Measurements from ENCODE around the gene PDE4DIP. TPM values are rescaled to one million over a fixed set of nuclear protein-coding genes. Genes with fewer than 3 reads are reported as not detected.
"Not testable (repeated sequence)": the region's sequence is repeated elsewhere in the genome, so short reads cannot be mapped to it uniquely, and the experiment has no call there.

The PDE4DIP gene
- total and polyA plus RNA-seq, 3 donors from 2014 or later = 29.8 to 48.7 (median 32.4) TPM

DNA sequence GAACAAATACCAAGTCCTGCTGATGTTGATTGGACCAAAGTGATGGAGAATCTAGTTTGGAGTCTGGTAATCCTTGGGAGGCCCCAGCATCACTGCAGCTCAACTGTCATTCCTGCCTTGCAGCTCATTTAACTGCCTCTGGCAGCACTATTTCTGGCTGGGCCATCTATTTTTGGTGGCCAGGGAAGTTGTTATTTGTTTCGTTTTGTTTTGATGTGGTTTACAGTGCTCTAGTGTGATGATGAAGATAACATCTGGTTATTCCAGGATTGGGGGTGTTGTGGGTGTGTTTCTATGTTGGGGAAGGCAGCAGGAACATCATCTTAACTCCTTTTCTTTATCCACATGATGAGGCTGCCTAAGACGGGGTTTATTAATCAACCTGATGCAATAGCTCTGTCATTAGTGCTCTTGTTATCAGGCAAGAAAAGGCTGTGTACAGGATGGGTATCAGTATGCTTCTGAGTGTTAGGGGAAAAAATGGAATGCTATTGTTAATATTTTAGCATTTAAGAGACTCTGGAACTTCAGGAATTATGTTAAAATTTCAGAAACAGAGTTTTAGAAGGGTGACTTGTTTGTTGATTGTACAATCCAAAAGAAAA is 35.7 kb downstream of the PDE4DIP start:
- no CpG with 5 or more reads among the region's 2 CpGs for WGBS, 2 donors
- H3K4me3 ChIP-seq; DNase-seq; H3K36me3 ChIP-seq (ENCODE audit: low read depth, missing control alignments); H3K9me3 ChIP-seq; H3K27me3 ChIP-seq; intact Hi-C loops (cut with DNase I; ENCODE audit: low total_unique reads); H3K27ac ChIP-seq; H3K4me1 ChIP-seq: not testable (repeated sequence)

DNA sequence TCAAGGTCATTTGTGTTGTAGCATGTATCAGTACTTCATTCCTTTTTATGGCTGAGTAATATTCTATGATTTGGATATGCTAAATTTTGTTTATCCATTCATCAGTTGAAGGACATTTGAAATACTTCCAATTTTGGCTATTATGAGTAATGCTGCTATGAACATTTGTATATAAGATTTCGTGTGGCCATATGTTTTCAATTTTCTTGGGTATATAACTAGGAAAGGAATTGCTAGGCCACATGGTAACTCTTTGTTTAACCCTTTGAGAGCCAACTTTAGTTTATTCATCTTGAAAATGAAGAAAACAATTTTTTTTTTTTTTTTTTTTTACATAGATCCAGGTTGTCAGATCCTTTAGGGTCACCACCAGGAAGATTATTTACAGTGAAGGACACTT is 37.0 kb downstream of the PDE4DIP start:
- not testable (repeated sequence) for H3K4me3 ChIP-seq, DNase-seq

DNA sequence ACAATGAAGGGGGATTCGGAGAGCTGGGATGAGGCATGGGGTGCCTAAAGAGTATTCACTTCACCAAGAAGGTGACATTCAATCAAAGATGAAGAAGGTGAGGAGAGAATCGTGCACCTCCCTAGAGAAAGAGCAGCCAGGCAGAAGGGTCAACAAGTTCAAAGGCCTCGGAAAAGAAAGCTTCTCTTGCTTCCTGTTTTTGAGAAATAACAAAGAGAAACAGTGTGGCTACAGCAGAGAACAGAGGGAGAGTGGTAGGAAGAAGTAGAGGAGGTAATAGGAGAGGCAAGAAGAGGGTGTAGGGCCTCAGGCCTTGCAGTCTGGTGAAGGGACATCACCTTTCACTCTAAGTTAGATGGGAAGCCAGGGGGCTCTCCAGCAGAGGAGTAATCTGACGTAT is 41.0 kb downstream of the PDE4DIP start:
- H3K27me3 ChIP-seq; DNase-seq; H3K4me1 ChIP-seq; intact Hi-C loops (cut with DNase I; ENCODE audit: low total_unique reads); H3K9me3 ChIP-seq; H3K36me3 ChIP-seq (ENCODE audit: low read depth, missing control alignments); H3K4me3 ChIP-seq; H3K27ac ChIP-seq: not testable (repeated sequence)
- WGBS, 2 donors = 25 to 63% methylated on average over 2 to 3 of the region's 4 CpGs

More for the DNA sequence above, 37.0 kb downstream of the PDE4DIP start:
- no CpG with 5 or more reads among the region's 1 CpG for WGBS, 2 donors
- H3K27me3 ChIP-seq; H3K4me1 ChIP-seq; intact Hi-C loops (cut with DNase I; ENCODE audit: low total_unique reads); H3K27ac ChIP-seq; H3K36me3 ChIP-seq (ENCODE audit: low read depth, missing control alignments); H3K9me3 ChIP-seq: not testable (repeated sequence)

DNA sequence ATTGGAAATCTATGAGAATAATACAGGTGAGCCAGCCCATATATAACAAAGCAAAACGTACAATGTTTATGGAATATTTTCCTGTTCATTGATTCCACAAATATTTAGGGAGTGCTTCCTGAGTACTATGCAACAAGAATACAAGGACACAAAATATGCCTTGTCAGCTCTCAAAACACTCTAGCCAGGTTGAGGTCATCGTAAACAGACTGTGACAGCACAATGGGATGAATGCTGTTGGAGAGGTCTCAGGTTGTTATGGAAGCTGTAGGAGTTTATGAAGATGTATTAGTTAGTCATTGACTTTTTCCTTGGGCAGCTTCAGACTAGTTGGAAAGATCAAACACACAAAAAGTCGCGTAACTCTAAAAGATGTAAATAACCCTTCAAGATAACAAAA is 42.1 kb downstream of the PDE4DIP start:
- H3K9me3 ChIP-seq; H3K27ac ChIP-seq; H3K36me3 ChIP-seq (ENCODE audit: low read depth, missing control alignments); DNase-seq; H3K27me3 ChIP-seq; intact Hi-C loops (cut with DNase I; ENCODE audit: low total_unique reads); H3K4me3 ChIP-seq; H3K4me1 ChIP-seq: not testable (repeated sequence)
- no CpG with 5 or more reads among the region's 4 CpGs for WGBS, 2 donors

DNA sequence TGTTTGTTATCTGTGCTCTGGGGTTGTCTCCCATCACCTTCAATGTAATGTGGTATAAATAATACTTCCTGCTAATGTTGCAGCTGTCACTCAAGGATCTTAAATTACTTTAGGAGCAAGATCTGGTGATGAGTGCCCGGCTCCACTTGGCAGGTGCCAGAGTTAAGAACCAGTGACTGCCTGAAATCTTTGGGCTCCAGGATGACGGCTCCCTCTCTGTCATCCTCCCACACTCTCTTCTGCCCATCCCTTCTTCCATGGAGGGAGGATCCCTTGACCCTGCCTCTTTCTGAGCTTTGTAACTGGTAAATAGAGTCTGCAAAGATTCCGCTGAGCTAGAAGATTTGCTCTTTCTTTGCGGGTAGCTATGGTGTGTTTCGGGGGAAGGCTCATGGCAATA is 44.4 kb downstream of the PDE4DIP start:
- H3K27me3 ChIP-seq; H3K36me3 ChIP-seq (ENCODE audit: low read depth, missing control alignments); H3K4me3 ChIP-seq; H3K9me3 ChIP-seq; H3K27ac ChIP-seq; H3K4me1 ChIP-seq; DNase-seq; intact Hi-C loops (cut with DNase I; ENCODE audit: low total_unique reads): not testable (repeated sequence)
- WGBS, 2 donors = no CpG with 5 or more reads among the region's 5 CpGs

DNA sequence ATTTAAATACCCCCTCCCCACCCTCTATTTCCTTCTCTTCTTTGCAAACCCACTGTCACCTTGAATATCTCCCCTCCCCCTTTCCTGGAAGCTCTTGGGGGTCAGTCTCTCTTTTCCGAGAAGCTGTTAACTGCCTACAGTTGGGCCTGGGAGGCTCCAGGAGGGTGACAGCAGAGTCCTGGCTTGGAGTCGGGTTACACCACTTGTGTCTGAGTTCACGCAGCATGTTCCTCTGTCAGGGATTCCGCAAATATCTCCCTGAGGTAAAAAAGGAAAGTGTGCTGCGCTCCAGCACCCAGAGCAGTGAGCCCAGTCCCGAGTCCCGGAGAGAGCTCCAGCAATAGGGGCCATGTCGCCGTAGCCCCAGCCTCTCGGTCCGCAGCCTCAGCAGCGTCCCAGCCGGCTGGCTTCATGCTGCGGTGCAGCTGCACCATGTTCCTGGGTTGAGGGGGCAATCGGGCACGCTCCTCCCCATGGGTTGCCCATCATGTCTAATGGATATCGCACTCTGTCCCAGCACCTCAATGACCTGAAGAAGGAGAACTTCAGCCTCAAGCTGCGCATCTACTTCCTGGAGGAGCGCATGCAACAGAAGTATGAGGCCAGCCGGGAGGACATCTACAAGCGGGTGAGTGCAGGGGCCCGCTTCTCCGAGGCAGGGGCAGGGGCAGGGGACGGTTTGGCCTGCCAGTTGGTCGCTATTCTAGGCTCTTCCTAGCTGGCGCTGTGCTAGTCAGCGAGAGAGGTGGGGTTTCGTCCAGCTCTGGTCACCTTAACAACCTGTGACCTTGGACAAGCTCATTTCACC is 45.2 kb downstream of the PDE4DIP start:
- DNase-seq; H3K36me3 ChIP-seq (ENCODE audit: low read depth, missing control alignments); H3K27ac ChIP-seq; intact Hi-C loops (cut with DNase I; ENCODE audit: low total_unique reads); H3K4me3 ChIP-seq; H3K4me1 ChIP-seq; H3K9me3 ChIP-seq; H3K27me3 ChIP-seq: not testable (repeated sequence)
- no CpG with 5 or more reads among the region's 28 CpGs for WGBS, 2 donors

DNA sequence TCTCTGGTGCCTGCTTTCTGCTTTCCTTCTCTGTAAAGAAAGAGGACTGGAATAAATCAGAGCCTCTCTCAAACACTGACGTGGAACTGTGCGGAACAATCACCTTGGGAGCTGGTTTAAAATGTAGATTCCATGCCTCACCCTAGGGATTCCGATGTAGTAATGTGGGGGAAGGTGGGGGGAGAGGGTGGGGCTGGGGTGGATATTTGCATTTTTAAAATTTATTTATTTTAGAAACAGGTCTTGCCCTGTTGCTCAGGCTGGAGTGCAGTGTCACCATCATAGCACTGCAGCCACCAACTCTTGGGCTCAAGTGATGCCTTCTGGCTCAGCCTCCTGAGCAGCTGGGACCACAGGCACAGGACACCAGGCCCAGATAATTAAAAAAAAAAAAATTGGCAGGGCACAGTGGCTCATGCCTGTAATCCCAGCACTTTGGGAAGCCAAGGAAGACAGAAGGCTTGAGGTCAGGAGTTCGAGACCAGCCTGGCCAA is 45.9 kb downstream of the PDE4DIP start:
- H3K4me3 ChIP-seq; H3K9me3 ChIP-seq; H3K4me1 ChIP-seq; intact Hi-C loops (cut with DNase I; ENCODE audit: low total_unique reads); H3K36me3 ChIP-seq (ENCODE audit: low read depth, missing control alignments); H3K27ac ChIP-seq; DNase-seq; H3K27me3 ChIP-seq: not testable (repeated sequence)
- no CpG with 5 or more reads among the region's 4 CpGs for WGBS, 2 donors

DNA sequence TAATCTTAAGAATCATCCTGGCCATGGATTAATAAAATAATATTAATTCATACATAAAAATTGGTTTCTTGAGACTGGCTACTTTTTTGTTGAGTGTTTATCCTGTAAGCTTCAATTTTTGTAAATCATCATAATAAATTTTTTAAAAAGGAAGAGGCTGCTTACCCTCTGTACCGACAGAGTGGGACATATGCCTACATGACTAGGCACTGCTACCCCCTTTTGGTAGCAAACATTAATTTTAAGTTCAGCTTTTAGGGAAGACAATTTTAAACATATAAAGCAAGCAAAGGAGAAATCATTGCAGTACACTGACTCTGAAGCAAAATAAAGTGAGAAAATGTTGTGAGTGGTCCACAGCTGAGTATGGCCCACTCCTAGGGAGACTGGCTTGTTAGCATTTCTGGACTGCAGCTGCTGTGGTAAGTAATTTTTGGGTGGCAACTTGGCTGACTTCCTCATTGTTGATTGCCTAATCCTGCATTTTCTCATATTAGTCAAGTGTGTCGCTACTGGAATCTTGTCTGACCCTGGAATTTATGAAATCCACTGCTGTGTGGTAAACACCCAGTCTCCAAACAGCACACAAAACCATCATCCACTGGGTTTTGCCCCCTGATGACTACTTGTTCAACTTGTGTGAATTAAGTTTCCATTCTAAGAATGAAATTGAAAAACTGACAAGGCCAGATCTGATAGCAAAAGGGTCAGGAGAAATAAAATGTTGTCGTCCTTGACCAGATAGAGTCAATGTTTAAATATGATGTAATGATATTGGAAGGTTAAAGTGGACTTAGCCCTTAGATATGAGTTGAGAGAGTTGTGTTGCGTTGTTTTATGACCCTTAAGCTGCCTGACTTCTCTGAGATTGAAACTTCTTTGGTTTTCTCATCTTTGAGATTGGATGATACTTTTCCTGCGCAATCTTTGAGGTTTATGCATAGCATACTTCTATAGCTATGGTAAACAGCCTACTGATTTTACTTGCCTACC is 50.4 kb downstream of the PDE4DIP start:
- H3K4me1 ChIP-seq; H3K9me3 ChIP-seq; H3K27ac ChIP-seq; H3K4me3 ChIP-seq; intact Hi-C loops (cut with DNase I; ENCODE audit: low total_unique reads); H3K36me3 ChIP-seq (ENCODE audit: low read depth, missing control alignments); H3K27me3 ChIP-seq; DNase-seq: not testable (repeated sequence)
- WGBS, 2 donors = no CpG with 5 or more reads among the region's 5 CpGs

DNA sequence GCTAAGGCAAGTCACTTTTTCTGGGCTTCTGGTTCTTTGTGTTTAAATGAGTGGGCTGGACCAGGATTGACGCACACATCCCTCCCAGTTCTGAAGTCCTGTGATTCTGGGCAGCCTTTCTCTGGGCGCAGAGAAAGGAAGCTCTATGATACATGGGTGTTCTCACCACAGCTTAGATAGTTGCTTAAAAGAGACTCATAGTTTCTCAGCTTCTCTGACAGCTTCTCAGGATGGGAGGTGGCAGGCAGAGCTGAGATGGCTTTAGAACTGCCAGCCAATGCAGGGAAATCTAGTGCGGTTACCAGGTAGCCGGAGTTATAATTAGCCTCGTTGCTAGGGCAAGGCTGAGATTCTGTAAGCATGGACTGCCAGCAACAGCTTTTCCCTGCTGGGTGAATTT is 55.8 kb downstream of the PDE4DIP start:
- H3K27me3 ChIP-seq; H3K36me3 ChIP-seq (ENCODE audit: low read depth, missing control alignments); DNase-seq; H3K9me3 ChIP-seq; H3K27ac ChIP-seq; intact Hi-C loops (cut with DNase I; ENCODE audit: low total_unique reads); H3K4me1 ChIP-seq; H3K4me3 ChIP-seq: not testable (repeated sequence)
- no CpG with 5 or more reads among the region's 5 CpGs for WGBS, 2 donors

DNA sequence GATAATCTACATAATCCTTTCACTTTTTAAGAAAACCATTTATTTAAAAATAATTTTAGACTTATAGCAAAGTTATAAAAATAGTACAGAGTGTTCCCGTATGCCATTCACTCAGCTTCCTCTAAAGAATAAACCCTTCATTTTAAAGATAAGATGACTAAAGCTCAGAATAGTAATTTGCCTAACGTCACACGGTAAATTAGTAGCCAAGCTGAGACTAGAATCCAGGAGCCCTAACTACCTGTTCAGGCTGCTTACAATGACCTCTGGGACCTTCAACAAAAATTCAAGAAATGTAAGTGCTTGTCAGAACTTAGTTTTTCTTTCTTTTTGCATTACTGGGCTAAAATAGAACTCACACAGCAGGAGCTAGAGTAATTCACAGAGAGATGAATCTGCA is 56.5 kb downstream of the PDE4DIP start:
- H3K4me3 ChIP-seq; DNase-seq; intact Hi-C loops (cut with DNase I; ENCODE audit: low total_unique reads); H3K27me3 ChIP-seq; H3K27ac ChIP-seq; H3K9me3 ChIP-seq; H3K4me1 ChIP-seq; H3K36me3 ChIP-seq (ENCODE audit: low read depth, missing control alignments): not testable (repeated sequence)
- no CpG with 5 or more reads among the region's 3 CpGs for WGBS, 2 donors

DNA sequence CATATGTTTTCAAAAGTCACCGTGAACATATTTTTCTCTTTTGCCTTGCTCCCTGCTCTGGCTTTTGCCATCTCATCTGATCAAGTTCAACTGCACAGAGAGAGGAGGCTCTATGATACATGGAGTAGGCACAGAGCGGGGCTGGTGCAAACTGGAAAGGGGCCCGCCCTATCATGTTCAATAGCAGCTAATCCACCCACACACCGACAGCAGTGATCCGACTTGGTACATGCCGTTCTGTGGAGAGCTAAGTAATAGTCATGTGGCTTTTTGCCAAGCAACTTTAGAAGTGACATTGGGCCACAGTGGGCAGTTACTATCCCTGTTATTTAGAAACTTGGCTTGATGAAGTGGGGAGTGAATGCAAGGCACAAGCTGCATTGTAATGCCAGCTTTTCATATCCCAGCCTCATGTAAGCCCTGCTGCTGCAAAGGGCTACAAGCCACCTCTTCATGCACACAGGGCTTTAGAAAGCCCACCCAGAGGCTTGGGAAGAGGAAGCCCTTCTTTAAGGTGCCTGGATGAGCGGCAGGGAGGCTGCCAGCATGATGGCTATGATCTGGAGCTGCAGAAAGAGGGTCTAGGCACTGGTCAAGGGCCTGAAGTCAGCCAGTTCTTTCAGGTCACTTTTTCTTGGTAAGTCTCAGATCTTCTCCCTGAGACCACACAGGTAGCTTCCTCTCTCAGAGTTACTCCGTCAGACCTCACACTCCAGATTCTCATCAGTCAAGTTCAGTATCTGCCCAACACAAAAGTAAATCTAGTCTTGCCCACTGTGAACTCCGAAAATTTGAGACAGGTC is 57.1 kb downstream of the PDE4DIP start:
- intact Hi-C loops (cut with DNase I; ENCODE audit: low total_unique reads); H3K27me3 ChIP-seq; H3K4me3 ChIP-seq; H3K9me3 ChIP-seq; DNase-seq; H3K4me1 ChIP-seq; H3K36me3 ChIP-seq (ENCODE audit: low read depth, missing control alignments); H3K27ac ChIP-seq: not testable (repeated sequence)
- no CpG with 5 or more reads among the region's 9 CpGs for whole genome bisulfite sequencing, 2 donors
